DOHH2 (cell line): Measurements from ENCODE around the gene CTRB1.

Experiments
- H3F3A ChIP-seq: fragments of 200-600 bp; sonication (generic), shearing (Covaris generic); 2 replicates; pipeline ENCODE4 v1.6.0; 2016; ENCODE audit warnings: antibody characterized with exemption, mild to moderate bottlenecking; ENCODE audit not compliant: control insufficient read depth, insufficient read depth
- H3K27ac ChIP-seq: fragments of 200-600 bp; sonication (generic); 2 replicates; pipeline ENCODE4 v1.5.1; 2014; ENCODE audit warnings: low read depth, mild to moderate bottlenecking, low read length, moderate library complexity
- H3K27me3 ChIP-seq: fragments of 200-600 bp; sonication (generic); 2 replicates; pipeline ENCODE4 v1.6.1; 2014; ENCODE audit warnings: mild to moderate bottlenecking, low read length, mixed read lengths; ENCODE audit not compliant: control insufficient read depth
- H3K36me3 ChIP-seq: fragments of 200-600 bp; sonication (generic); 2 replicates; pipeline ENCODE4 v1.6.1; 2014; ENCODE audit warnings: mild to moderate bottlenecking, low read length, moderate library complexity, mixed read lengths; ENCODE audit not compliant: control insufficient read depth
- H3K4me1 ChIP-seq: fragments of 200-600 bp; sonication (generic); 2 replicates; pipeline ENCODE4 v1.6.1; 2014; ENCODE audit warnings: mild to moderate bottlenecking, low read length, mixed read lengths; ENCODE audit not compliant: control insufficient read depth
- H3K4me2 ChIP-seq: fragments of 200-600 bp; sonication (generic); 2 replicates; pipeline ENCODE4 v1.6.0; 2014; ENCODE audit warnings: mild to moderate bottlenecking, low read length, moderate library complexity
- H3K4me3 ChIP-seq: fragments of 200-600 bp; sonication (generic); 2 replicates; pipeline ENCODE4 v1.5.1; 2014; ENCODE audit warnings: mild to moderate bottlenecking, low read length, mixed read lengths
- H3K79me2 ChIP-seq: fragments of 200-600 bp; sonication (generic); 2 replicates; pipeline ENCODE4 v1.6.1; 2014; ENCODE audit warnings: mild to moderate bottlenecking, low read length, mixed read lengths; ENCODE audit not compliant: control insufficient read depth
- H3K9me2 ChIP-seq: fragments of 200-600 bp; sonication (generic); replicated peaks from 2 replicates; pipeline ENCODE4 v1.6.1; 2014; ENCODE audit warnings: mild to moderate bottlenecking, low read length, mixed read lengths; ENCODE audit not compliant: control insufficient read depth
- H3K9me3 ChIP-seq: fragments of 200-600 bp; sonication (generic); 2 replicates; pipeline ENCODE4 v1.6.1; 2014; ENCODE audit warnings: antibody characterized with exemption, low read length, mixed read lengths; ENCODE audit not compliant: control insufficient read depth, insufficient read depth
- H4K20me1 ChIP-seq: fragments of 200-600 bp; sonication (generic); 2 replicates; pipeline ENCODE4 v1.6.0; 2014; ENCODE audit warnings: low read depth, mild to moderate bottlenecking, antibody characterized with exemption, low read length, moderate library complexity; ENCODE audit not compliant: control insufficient read depth, insufficient read depth
- EZH2phosphoT487 ChIP-seq: fragments of 200-600 bp; sonication (generic); IDR thresholded peaks from 2 replicates; pipeline ENCODE4 v1.6.1; 2017; ENCODE audit warnings: borderline replicate concordance, mild to moderate bottlenecking, antibody characterized with exemption, low read length, moderate library complexity, mixed read lengths
- TF ChIP-seq, protein P1 (sequence below): fragments of 200-600 bp; sonication (generic); IDR thresholded peaks from one replicate; pipeline ENCODE4 v1.5.1; 2014; ENCODE audit warnings: antibody characterized with exemption, mild to moderate bottlenecking, low read depth, low read length; ENCODE audit not compliant: poor library complexity, severe bottlenecking

CTRB1 gene

DNA sequence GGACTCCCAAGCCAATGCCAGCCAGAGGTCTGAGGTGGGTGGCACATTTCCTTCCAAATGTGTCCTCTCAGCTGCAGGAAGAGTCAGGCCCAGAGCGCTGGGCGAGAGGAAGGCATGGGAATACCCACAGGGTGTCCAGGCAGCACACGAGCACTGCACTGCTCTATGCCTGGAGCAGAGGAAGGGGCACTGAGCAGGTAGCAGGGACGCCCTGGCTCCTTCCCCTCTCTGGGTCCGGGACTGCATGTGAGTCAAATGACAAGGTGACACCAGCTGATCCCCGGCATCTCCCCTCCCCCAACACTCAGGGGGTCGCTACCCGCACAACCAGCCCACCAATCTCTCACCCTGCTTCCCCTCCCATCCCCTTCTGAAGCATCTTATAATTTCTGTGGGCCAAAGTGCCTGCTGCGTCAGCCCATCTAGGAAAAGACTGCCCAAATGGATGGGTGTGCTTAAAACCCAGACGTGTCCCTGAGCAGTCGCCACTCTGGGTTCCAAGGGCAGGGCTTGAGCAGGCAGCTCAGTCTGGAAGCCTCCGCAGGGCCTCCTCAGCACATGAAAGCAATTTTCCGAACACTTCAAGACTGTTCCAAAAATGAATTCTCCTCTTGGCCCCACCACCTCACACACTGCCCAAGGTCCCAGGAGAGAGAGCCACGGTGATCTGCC, 44.6 kb downstream of the CTRB1 start:
- peaks cover 21% of the 10 kb centered on the region for H3K27me3 ChIP-seq
- H3K9me2 ChIP-seq = no peaks in the 10 kb centered on the region
- no peak overlapping the region for H3K4me3 ChIP-seq
- H3K4me2 ChIP-seq = no peak overlapping the region
- TF ChIP-seq EZH2phosphoT487 = no peak
- TF ChIP-seq, protein P1, sequence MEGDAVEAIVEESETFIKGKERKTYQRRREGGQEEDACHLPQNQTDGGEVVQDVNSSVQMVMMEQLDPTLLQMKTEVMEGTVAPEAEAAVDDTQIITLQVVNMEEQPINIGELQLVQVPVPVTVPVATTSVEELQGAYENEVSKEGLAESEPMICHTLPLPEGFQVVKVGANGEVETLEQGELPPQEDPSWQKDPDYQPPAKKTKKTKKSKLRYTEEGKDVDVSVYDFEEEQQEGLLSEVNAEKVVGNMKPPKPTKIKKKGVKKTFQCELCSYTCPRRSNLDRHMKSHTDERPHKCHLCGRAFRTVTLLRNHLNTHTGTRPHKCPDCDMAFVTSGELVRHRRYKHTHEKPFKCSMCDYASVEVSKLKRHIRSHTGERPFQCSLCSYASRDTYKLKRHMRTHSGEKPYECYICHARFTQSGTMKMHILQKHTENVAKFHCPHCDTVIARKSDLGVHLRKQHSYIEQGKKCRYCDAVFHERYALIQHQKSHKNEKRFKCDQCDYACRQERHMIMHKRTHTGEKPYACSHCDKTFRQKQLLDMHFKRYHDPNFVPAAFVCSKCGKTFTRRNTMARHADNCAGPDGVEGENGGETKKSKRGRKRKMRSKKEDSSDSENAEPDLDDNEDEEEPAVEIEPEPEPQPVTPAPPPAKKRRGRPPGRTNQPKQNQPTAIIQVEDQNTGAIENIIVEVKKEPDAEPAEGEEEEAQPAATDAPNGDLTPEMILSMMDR = no peak
- no peaks in the 10 kb centered on the region for H3F3A ChIP-seq
- H3K9me3 ChIP-seq = no peaks in the 10 kb centered on the region
- H3K4me1 ChIP-seq = no peaks in the 10 kb centered on the region
- H3K79me2 ChIP-seq = no peaks in the 10 kb centered on the region
- H4K20me1 ChIP-seq = no peaks in the 10 kb centered on the region
- H3K27ac ChIP-seq = no peak overlapping the region
- H3K36me3 ChIP-seq = no peaks in the 10 kb centered on the region

DNA sequence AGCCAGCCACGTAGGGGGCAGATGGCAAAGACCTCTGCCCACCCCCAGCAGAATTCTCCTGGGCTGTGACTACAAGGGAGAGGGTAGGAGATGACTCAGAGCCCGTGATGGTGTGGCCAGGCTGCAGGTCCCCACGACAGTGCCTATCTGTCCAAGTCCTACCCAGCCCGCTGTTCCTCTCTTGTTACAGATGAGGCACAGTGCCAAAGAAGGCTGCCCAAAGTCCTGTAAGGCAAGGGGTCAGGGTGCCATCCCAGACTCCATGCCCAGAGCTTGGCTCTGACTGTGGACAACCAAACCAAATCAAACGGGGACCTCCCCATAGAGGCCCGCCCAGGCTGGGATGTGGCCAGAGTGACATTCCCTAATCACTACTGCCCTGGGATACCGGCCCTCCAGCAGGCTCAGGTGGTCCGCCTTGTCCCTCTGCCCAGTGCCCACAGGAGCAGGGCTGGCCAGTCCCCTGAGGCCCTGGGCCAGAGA, 45.2 kb downstream of the CTRB1 start:
- Histone ChIP-seq H3K79me2 (no peaks in the 10 kb centered on the region), H3K27me3 (peaks cover 21% of the 10 kb centered on the region), H3K27ac (no peak overlapping the region), H3K4me1 (no peaks in the 10 kb centered on the region), H3K4me3 (no peak overlapping the region), H3K9me3 (no peaks in the 10 kb centered on the region), H3K9me2 (no peaks in the 10 kb centered on the region), H3K4me2 (no peak overlapping the region), H4K20me1 (no peaks in the 10 kb centered on the region), H3F3A (no peaks in the 10 kb centered on the region), H3K36me3 (no peaks in the 10 kb centered on the region)
- TF ChIP-seq, protein P1 = no peak
- TF ChIP-seq EZH2phosphoT487 = no peak

DNA sequence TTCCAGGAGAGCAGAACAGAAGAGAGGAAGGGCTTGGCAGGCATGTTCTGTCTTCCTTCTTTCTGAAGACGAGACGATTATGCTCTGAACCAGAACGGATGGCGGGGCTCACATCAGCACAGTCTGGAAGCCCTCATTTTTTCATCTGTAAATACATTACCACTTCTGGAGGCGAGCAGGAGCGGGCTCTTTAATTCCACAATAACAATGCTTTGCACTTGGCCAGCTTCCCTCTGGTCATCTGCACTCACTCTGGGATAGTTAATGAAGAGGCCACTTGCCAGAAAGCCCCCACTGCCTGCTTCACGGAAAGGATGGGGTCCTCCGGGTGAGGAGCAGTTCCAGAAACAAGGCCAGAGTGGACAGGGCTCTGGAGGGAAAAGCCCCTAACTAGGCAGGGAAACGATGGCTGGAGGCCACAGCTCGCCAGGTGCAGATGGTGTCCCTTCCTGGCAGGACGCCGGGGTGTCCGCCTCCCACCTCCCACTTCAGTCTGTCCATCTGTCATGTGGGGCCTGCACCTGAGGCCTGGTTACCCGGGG, 45.7 kb downstream of the CTRB1 start:
- Histone ChIP-seq H3K4me2 (no peak overlapping the region), H3K4me3 (no peak overlapping the region), H3K27ac (no peak overlapping the region), H4K20me1 (no peaks in the 10 kb centered on the region), H3K9me2 (no peaks in the 10 kb centered on the region), H3K4me1 (no peaks in the 10 kb centered on the region), H3K27me3 (peaks cover 21% of the 10 kb centered on the region), H3K9me3 (no peaks in the 10 kb centered on the region), H3K79me2 (no peaks in the 10 kb centered on the region), H3F3A (no peaks in the 10 kb centered on the region), H3K36me3 (no peaks in the 10 kb centered on the region)
- TF ChIP-seq, protein P1 = no peak
- no peak for TF ChIP-seq EZH2phosphoT487
